GM20000 (cell line): ENCODE data around the gene PRSS27.

ENCODE experiments used
- DNase-seq: peaks from one replicate; pipeline ENCODE4 v3.0.0; 2012; ENCODE audit warnings: low spot score
- CTCF ChIP-seq: IDR thresholded peaks from 2 replicates; pipeline ENCODE4 v1.5.1; 2012; ENCODE audit warnings: mild to moderate bottlenecking, control low read depth; ENCODE audit errors: extremely low read depth, missing control alignments

The PRSS27 gene

GRCh38 chr16:2742323-2743006 lies 22.4 kb upstream of the PRSS27 start:
- TF ChIP-seq CTCF: no peak
- DNase-seq: no peak

- DNase-seq: no peak
- no peak for TF ChIP-seq CTCF
These were observed 21.1 kb upstream of the PRSS27 start for GRCh38 chr16:2741168-2741567.

- TF ChIP-seq CTCF: no peak
- DNase-seq: no peak
These were observed 20.5 kb upstream of the PRSS27 start for GRCh38 chr16:2740476-2740875.

GRCh38 chr16:2739625-2740430 lies 19.8 kb upstream of the PRSS27 start:
- TF ChIP-seq CTCF: no peak
- no peak for DNase-seq

GRCh38 chr16:2738615-2739014 lies 18.6 kb upstream of the PRSS27 start:
- DNase-seq: no peak
- TF ChIP-seq CTCF: no peak

- TF ChIP-seq CTCF: no peak
- DNase-seq: no peak
These were observed 17.9 kb upstream of the PRSS27 start for GRCh38 chr16:2737895-2738418.

GRCh38 chr16:2737238-2737605 lies 17.2 kb upstream of the PRSS27 start:
- no peak for TF ChIP-seq CTCF
- no peak for DNase-seq
